ENCODE data around the gene COMT.

GRCh38 chr22:20015187-20015625, 73.6 kb downstream of the COMT start:
- no peak for TF ChIP-seq CTCF (IDR thresholded peaks at IDR 0.05)
- no peak for TF ChIP-seq POLR2A (IDR thresholded peaks at IDR 0.05)
